SK-N-SH treated with all-trans-retinoic acid at 6 μM for 48 hours (cell line): ENCODE results near the gene PRPF31.

ENCODE experiments used
- ATAC-seq: fragments of 200-7000 bp; cut with Tn5 transposase; 3 replicates; pipeline ENCODE4 v1.9.1; 2020; ENCODE audit warnings: mild to moderate bottlenecking, moderate library complexity
- BACH2 ChIP-seq: fragments of 250-450 bp; sonication (Bioruptor Pico); IDR thresholded peaks from 2 replicates; pipeline ENCODE4 v1.9.0; 2021; ENCODE audit warnings: mild to moderate bottlenecking, borderline replicate concordance
- CSDC2 ChIP-seq: fragments of 250-450 bp; sonication (Bioruptor Pico); IDR thresholded peaks from 2 replicates; pipeline ENCODE4 v1.5.0; 2020; ENCODE audit warnings: mild to moderate bottlenecking, moderate library complexity
- RARB ChIP-seq: fragments of 250-450 bp; sonication (Bioruptor Pico); IDR thresholded peaks from 2 replicates; pipeline ENCODE4 v1.8.0; 2021; ENCODE audit warnings: mild to moderate bottlenecking, moderate library complexity
- TCF4 ChIP-seq: fragments of 250-450 bp; sonication (Bioruptor Pico); IDR thresholded peaks from 2 replicates; pipeline ENCODE4 v1.8.0; 2021; ENCODE audit warnings: mild to moderate bottlenecking, moderate library complexity, borderline replicate concordance
- ZC3H10 ChIP-seq: fragments of 250-450 bp; sonication (Bioruptor Pico); IDR thresholded peaks from 2 replicates; pipeline ENCODE4 v1.5.1; 2021; ENCODE audit warnings: mild to moderate bottlenecking, moderate library complexity
- ZFP30 ChIP-seq: fragments of 450-650 bp; formaldehyde crosslinking; IDR thresholded peaks from 2 replicates; pipeline ENCODE4 v1.5.0; 2022; ENCODE audit warnings: mild to moderate bottlenecking, moderate library complexity
- ZNF565 ChIP-seq: fragments of 450-650 bp; formaldehyde crosslinking; conservative IDR thresholded peaks from 2 replicates; pipeline ENCODE4 v1.5.0; 2020; ENCODE audit warnings: low read depth, mild to moderate bottlenecking, moderate library complexity
- ZNF8 ChIP-seq: fragments of 450-650 bp; formaldehyde crosslinking; IDR thresholded peaks from 2 replicates; pipeline ENCODE4 v1.5.0; 2020; ENCODE audit warnings: mild to moderate bottlenecking, moderate library complexity
- TF ChIP-seq, protein P1 (sequence below): fragments of 250-450 bp; sonication (Bioruptor Pico); IDR thresholded peaks from 2 replicates; pipeline ENCODE4 v1.5.1; 2020; ENCODE audit warnings: low read depth, mild to moderate bottlenecking, moderate library complexity
- TF ChIP-seq, protein P2 (sequence below): fragments of 250-450 bp; sonication (Bioruptor Pico); IDR thresholded peaks from 2 replicates; pipeline ENCODE4 v1.5.0; 2020; ENCODE audit warnings: mild to moderate bottlenecking, moderate library complexity
- TF ChIP-seq, protein P3 (sequence below): fragments of 250-450 bp; sonication (Bioruptor Pico); IDR thresholded peaks from 2 replicates; pipeline ENCODE4 v1.8.0; 2020; ENCODE audit warnings: mild to moderate bottlenecking, moderate library complexity, borderline replicate concordance
- TF ChIP-seq, protein P4 (sequence below): fragments of 250-450 bp; sonication (Bioruptor Pico); IDR thresholded peaks from 2 replicates; pipeline ENCODE4 v1.5.1; 2021; ENCODE audit warnings: mild to moderate bottlenecking, moderate library complexity
- TF ChIP-seq, protein P5 (sequence below): fragments of 250-450 bp; sonication (Bioruptor Pico); IDR thresholded peaks from 2 replicates; pipeline ENCODE4 v1.8.0; 2021; ENCODE audit warnings: low read depth, mild to moderate bottlenecking, moderate library complexity, borderline replicate concordance

Gene PRPF31

DNA sequence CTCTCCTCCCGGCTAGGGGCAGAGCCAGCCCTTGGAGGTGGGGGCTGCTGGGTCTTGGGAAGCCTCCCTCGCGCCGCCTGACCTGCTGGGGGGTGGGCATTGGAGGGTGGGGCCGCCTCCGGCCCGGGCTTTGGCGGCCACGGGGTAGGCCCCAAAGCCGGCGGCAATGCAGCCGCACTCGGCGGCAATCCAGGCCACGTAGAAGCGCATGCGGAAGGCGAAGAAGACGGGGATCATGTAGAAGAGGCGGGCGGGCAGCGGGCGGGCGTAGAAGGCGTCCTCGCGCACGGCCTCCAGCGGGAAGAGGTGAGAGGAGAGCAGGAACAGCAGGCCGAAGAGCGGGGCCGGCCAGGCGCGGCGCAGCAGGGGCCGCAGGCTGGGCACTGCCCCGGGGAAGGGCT, 65.1 kb downstream of the PRPF31 start:
- TF ChIP-seq CSDC2 (CRISPR knock-in tag) (no peak), ZC3H10 (CRISPR knock-in tag) (no peak), ZFP30 (CRISPR knock-in tag) (no peak), BACH2 (CRISPR knock-in tag) (no peak), ZNF565 (CRISPR knock-in tag) (no peak), ZNF8 (CRISPR knock-in tag) (no peak), TCF4 (no peak), RARB (CRISPR knock-in tag) (no peak)
- TF ChIP-seq, protein P1, sequence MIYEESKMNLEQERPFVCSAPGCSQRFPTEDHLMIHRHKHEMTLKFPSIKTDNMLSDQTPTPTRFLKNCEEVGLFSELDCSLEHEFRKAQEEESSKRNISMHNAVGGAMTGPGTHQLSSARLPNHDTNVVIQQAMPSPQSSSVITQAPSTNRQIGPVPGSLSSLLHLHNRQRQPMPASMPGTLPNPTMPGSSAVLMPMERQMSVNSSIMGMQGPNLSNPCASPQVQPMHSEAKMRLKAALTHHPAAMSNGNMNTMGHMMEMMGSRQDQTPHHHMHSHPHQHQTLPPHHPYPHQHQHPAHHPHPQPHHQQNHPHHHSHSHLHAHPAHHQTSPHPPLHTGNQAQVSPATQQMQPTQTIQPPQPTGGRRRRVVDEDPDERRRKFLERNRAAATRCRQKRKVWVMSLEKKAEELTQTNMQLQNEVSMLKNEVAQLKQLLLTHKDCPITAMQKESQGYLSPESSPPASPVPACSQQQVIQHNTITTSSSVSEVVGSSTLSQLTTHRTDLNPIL (CRISPR knock-in tag) = no peak
- TF ChIP-seq, protein P2, sequence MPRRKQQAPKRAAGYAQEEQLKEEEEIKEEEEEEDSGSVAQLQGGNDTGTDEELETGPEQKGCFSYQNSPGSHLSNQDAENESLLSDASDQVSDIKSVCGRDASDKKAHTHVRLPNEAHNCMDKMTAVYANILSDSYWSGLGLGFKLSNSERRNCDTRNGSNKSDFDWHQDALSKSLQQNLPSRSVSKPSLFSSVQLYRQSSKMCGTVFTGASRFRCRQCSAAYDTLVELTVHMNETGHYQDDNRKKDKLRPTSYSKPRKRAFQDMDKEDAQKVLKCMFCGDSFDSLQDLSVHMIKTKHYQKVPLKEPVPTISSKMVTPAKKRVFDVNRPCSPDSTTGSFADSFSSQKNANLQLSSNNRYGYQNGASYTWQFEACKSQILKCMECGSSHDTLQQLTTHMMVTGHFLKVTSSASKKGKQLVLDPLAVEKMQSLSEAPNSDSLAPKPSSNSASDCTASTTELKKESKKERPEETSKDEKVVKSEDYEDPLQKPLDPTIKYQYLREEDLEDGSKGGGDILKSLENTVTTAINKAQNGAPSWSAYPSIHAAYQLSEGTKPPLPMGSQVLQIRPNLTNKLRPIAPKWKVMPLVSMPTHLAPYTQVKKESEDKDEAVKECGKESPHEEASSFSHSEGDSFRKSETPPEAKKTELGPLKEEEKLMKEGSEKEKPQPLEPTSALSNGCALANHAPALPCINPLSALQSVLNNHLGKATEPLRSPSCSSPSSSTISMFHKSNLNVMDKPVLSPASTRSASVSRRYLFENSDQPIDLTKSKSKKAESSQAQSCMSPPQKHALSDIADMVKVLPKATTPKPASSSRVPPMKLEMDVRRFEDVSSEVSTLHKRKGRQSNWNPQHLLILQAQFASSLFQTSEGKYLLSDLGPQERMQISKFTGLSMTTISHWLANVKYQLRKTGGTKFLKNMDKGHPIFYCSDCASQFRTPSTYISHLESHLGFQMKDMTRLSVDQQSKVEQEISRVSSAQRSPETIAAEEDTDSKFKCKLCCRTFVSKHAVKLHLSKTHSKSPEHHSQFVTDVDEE (CRISPR knock-in tag) = no peak
- TF ChIP-seq, protein P3, sequence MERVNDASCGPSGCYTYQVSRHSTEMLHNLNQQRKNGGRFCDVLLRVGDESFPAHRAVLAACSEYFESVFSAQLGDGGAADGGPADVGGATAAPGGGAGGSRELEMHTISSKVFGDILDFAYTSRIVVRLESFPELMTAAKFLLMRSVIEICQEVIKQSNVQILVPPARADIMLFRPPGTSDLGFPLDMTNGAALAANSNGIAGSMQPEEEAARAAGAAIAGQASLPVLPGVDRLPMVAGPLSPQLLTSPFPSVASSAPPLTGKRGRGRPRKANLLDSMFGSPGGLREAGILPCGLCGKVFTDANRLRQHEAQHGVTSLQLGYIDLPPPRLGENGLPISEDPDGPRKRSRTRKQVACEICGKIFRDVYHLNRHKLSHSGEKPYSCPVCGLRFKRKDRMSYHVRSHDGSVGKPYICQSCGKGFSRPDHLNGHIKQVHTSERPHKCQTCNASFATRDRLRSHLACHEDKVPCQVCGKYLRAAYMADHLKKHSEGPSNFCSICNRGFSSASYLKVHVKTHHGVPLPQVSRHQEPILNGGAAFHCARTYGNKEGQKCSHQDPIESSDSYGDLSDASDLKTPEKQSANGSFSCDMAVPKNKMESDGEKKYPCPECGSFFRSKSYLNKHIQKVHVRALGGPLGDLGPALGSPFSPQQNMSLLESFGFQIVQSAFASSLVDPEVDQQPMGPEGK (CRISPR knock-in tag) = no peak
- TF ChIP-seq, protein P4, sequence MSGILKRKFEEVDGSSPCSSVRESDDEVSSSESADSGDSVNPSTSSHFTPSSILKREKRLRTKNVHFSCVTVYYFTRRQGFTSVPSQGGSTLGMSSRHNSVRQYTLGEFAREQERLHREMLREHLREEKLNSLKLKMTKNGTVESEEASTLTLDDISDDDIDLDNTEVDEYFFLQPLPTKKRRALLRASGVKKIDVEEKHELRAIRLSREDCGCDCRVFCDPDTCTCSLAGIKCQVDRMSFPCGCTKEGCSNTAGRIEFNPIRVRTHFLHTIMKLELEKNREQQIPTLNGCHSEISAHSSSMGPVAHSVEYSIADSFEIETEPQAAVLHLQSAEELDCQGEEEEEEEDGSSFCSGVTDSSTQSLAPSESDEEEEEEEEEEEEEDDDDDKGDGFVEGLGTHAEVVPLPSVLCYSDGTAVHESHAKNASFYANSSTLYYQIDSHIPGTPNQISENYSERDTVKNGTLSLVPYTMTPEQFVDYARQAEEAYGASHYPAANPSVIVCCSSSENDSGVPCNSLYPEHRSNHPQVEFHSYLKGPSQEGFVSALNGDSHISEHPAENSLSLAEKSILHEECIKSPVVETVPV (CRISPR knock-in tag) = no peak
- TF ChIP-seq, protein P5, sequence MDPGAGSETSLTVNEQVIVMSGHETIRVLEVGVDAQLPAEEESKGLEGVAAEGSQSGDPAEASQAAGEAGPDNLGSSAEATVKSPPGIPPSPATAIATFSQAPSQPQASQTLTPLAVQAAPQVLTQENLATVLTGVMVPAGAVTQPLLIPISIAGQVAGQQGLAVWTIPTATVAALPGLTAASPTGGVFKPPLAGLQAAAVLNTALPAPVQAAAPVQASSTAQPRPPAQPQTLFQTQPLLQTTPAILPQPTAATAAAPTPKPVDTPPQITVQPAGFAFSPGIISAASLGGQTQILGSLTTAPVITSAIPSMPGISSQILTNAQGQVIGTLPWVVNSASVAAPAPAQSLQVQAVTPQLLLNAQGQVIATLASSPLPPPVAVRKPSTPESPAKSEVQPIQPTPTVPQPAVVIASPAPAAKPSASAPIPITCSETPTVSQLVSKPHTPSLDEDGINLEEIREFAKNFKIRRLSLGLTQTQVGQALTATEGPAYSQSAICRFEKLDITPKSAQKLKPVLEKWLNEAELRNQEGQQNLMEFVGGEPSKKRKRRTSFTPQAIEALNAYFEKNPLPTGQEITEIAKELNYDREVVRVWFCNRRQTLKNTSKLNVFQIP (CRISPR knock-in tag) = no peak
- no peak for ATAC-seq
